IMR-90 (cell line): ENCODE measurements around the gene PPM1D. TPM values are rescaled to one million over a fixed set of nuclear protein-coding genes. Genes with fewer than 3 reads are reported as not detected.

Experiments
- ATAC-seq: fragments of 200-7000 bp; cut with Tn5 transposase; 2 replicates; pipeline ENCODE4 v1.9.1; 2020; ENCODE audit warnings: low read depth, mild to moderate bottlenecking, moderate library complexity
- BruUV-seq: library from RNA; stranded (reverse); fragments of 400-500 nt; replicated peaks from 2 replicates; lab custom pipeline; 2021; lab: Mats Ljungman, UMichigan
- CTCF ChIA-PET: fragments of 300-600 bp; formaldehyde crosslinking; extraction: SDS; loops from one replicate; lab custom pipeline; 2021; ENCODE audit warnings: antibody characterized with exemption; lab: Yijun Ruan, JAX
- POLR2A ChIA-PET: fragments of 300-600 bp; sonication (Branson Sonifier 250); formaldehyde crosslinking; loops from one replicate; lab custom pipeline; 2022; ENCODE audit warnings: antibody characterized with exemption; ENCODE audit not compliant: unreplicated experiment; lab: Charles Lee
- DNase-seq: peaks from one replicate; pipeline ENCODE4 v3.0.0; 2013
- H2AFZ ChIP-seq: replicated peaks from 2 replicates; pipeline ENCODE3; 2013; ENCODE audit warnings: low read length, mild to moderate bottlenecking; ENCODE audit not compliant: poor library complexity
- H2AK5ac ChIP-seq: 2 replicates; pipeline ENCODE4 v1.6.1; 2013; ENCODE audit warnings: low read depth, low read length, inconsistent platforms
- H2AK9ac ChIP-seq: replicated peaks from 2 replicates; pipeline ENCODE3; 2013; ENCODE audit warnings: mild to moderate bottlenecking, low read depth, low read length, moderate library complexity; ENCODE audit not compliant: poor library complexity
- H2BK120ac ChIP-seq: 2 replicates; pipeline ENCODE4 v1.6.1; 2013; ENCODE audit warnings: low read depth, low read length, inconsistent platforms
- H2BK15ac ChIP-seq: 3 replicates; pipeline ENCODE4 v1.6.1; 2013; ENCODE audit warnings: low read depth, low read length, inconsistent platforms
- H2BK20ac ChIP-seq: 2 replicates; pipeline ENCODE4 v1.6.1; 2013; ENCODE audit warnings: low read depth, mild to moderate bottlenecking, inconsistent platforms, low read length, moderate library complexity
- H2BK5ac ChIP-seq: 2 replicates; pipeline ENCODE4 v1.6.1; 2013; ENCODE audit warnings: mild to moderate bottlenecking, low read depth, low read length, inconsistent platforms; ENCODE audit not compliant: poor library complexity, severe bottlenecking
- H3K14ac ChIP-seq: replicated peaks from 2 replicates; pipeline ENCODE4 v1.6.1; 2013; ENCODE audit warnings: low read depth, low read length, inconsistent platforms
- H3K18ac ChIP-seq: 2 replicates; pipeline ENCODE4 v1.6.1; 2013; ENCODE audit warnings: low read depth, low read length, control low read depth
- H3K23ac ChIP-seq: 2 replicates; pipeline ENCODE4 v1.6.1; 2013; ENCODE audit warnings: low read depth, low read length, inconsistent platforms
- H3K27ac ChIP-seq: 2 replicates; pipeline ENCODE4 v1.5.1; 2013; ENCODE audit warnings: mild to moderate bottlenecking, control low read depth, low read length; ENCODE audit not compliant: insufficient read depth
- H3K27me3 ChIP-seq: 2 replicates; pipeline ENCODE4 v1.6.1; 2013; ENCODE audit warnings: low read length; ENCODE audit not compliant: control insufficient read depth, insufficient read depth
- H3K36me3 ChIP-seq: 2 replicates; pipeline ENCODE4 v1.6.1; 2013; ENCODE audit warnings: low read length, mixed read lengths; ENCODE audit not compliant: control insufficient read depth, insufficient read depth
- H3K4ac ChIP-seq: 2 replicates; pipeline ENCODE4 v1.6.1; 2013; ENCODE audit warnings: low read depth, low read length, inconsistent platforms
- H3K4me1 ChIP-seq: 2 replicates; pipeline ENCODE4 v1.6.1; 2013; ENCODE audit warnings: low read length, mixed read lengths; ENCODE audit not compliant: control insufficient read depth, insufficient read depth
- H3K4me2 ChIP-seq: 2 replicates; pipeline ENCODE4 v1.6.1; 2013; ENCODE audit warnings: low read depth, mild to moderate bottlenecking, control low read depth, low read length, moderate library complexity
- H3K4me3 ChIP-seq: 2 replicates; pipeline ENCODE4 v1.5.1; 2013; ENCODE audit warnings: low read depth, mild to moderate bottlenecking, control low read depth, low read length, moderate library complexity; ENCODE audit not compliant: insufficient read depth
- H3K56ac ChIP-seq: 2 replicates; pipeline ENCODE4 v1.6.1; 2013; ENCODE audit warnings: low read length, inconsistent platforms; ENCODE audit not compliant: insufficient read depth; ENCODE audit errors: extremely low read depth
- H3K79me1 ChIP-seq, 2 experiments: 2 replicates each; pipeline ENCODE4 v1.6.1; 2013; ENCODE audit warnings: low read length in 2 of 2, inconsistent platforms in 1 of 2, low read depth in 1 of 2
- H3K9ac ChIP-seq: 2 replicates; pipeline ENCODE4 v1.6.1; 2013; ENCODE audit warnings: low read depth, low read length, control low read depth
- H3K9me1 ChIP-seq: 2 replicates; pipeline ENCODE4 v1.6.1; 2013; ENCODE audit warnings: low read length, inconsistent platforms; ENCODE audit not compliant: insufficient read depth
- H3K9me3 ChIP-seq: 2 replicates; pipeline ENCODE4 v1.6.1; 2013; ENCODE audit warnings: low read length; ENCODE audit not compliant: control insufficient read depth, insufficient read depth
- H4K20me1 ChIP-seq: 2 replicates; pipeline ENCODE4 v1.6.1; 2013; ENCODE audit warnings: low read length, inconsistent platforms; ENCODE audit not compliant: insufficient read depth
- H4K5ac ChIP-seq: 2 replicates; pipeline ENCODE4 v1.6.1; 2013; ENCODE audit warnings: mild to moderate bottlenecking, low read depth, low read length, control low read depth
- H4K8ac ChIP-seq, 2 experiments: 2 replicates each; pipeline ENCODE4 v1.6.1; 2013; ENCODE audit warnings: low read depth in 2 of 2, low read length in 2 of 2, control low read depth in 1 of 2, inconsistent platforms in 1 of 2
- H4K91ac ChIP-seq: 2 replicates; pipeline ENCODE4 v1.6.1; 2013; ENCODE audit warnings: low read depth, low read length, inconsistent platforms; ENCODE audit not compliant: insufficient read depth
- BHLHE40 ChIP-seq: fragments of 150-350 bp; IDR thresholded peaks from 2 replicates; pipeline ENCODE4 v1.6.1; 2016; ENCODE audit warnings: mild to moderate bottlenecking, low read depth, low read length
- CEBPB ChIP-seq: IDR thresholded peaks from 2 replicates; pipeline ENCODE4 v1.6.1; 2012; ENCODE audit warnings: low read depth, low read length, improper control_type of control experiment
- CHD1 ChIP-seq: IDR thresholded peaks from 2 replicates; pipeline ENCODE4 v1.6.1; 2012; ENCODE audit warnings: low read depth, low read length, improper control_type of control experiment
- FOS ChIP-seq: fragments of 150-350 bp; IDR thresholded peaks from 2 replicates; pipeline ENCODE4 v1.6.1; 2016; ENCODE audit warnings: low read depth, low read length
- MAFK ChIP-seq: IDR thresholded peaks from 2 replicates; pipeline ENCODE4 v1.6.1; 2012; ENCODE audit warnings: low read depth, low read length, improper control_type of control experiment
- MXI1 ChIP-seq: IDR thresholded peaks from 2 replicates; pipeline ENCODE4 v1.6.1; 2012; ENCODE audit warnings: low read depth, mild to moderate bottlenecking, low read length, moderate library complexity, borderline replicate concordance
- RAD21 ChIP-seq: IDR thresholded peaks from 2 replicates; pipeline ENCODE4 v1.6.1; 2012; ENCODE audit warnings: low read length, improper control_type of control experiment
- RCOR1 ChIP-seq: IDR thresholded peaks from 2 replicates; pipeline ENCODE4 v1.6.1; 2012; ENCODE audit warnings: mild to moderate bottlenecking, low read length, improper control_type of control experiment; ENCODE audit not compliant: insufficient replicate concordance
- RFX5 ChIP-seq: IDR thresholded peaks from 2 replicates; pipeline ENCODE4 v1.8.0; 2012; ENCODE audit warnings: low read depth, mild to moderate bottlenecking, low read length, moderate library complexity
- SMC3 ChIP-seq: fragments of 150-350 bp; IDR thresholded peaks from 2 replicates; pipeline ENCODE4 v1.6.1; 2016; ENCODE audit warnings: low read depth, mild to moderate bottlenecking, antibody characterized with exemption, low read length, moderate library complexity
- WGBS, 2 experiments: methylation state at CpG; one replicate each; pipeline versions ENCODE4 v1.1.5 to v1.1.7; 2013; ENCODE audit warnings: missing lambda C conversion rate in 2 of 2; ENCODE audit not compliant: insufficient read length in 1 of 2; ENCODE audit errors: extremely low coverage in 2 of 2; 5-methylcytosine and 5-hydroxymethylcytosine counted together
- dilution Hi-C: fragments of 300-500 bp; cut with HindIII; formaldehyde crosslinking; loops from one replicate; pipeline ENCODE4 v1.14.3; 2018; ENCODE audit warnings: low sequenced_read_pairs; ENCODE audit not compliant: unreplicated experiment
- in situ Hi-C: fragments of 300-500 bp; cut with MboI; formaldehyde crosslinking; loops from 3 replicates; pipeline ENCODE4 v1.14.3; 2019; ENCODE audit warnings: low sequenced_read_pairs, inconsistent platforms, mixed read lengths
- intact Hi-C: fragments of 100-400 bp; cut with micrococcal nuclease; formaldehyde crosslinking; loops from 2 replicates; pipeline ENCODE4 v1.10.0; 2022
- polyA plus RNA-seq, 3 experiments: library from polyadenylated mRNA; depleted of rRNA; stranded (reverse); fragments of >200 nt; gene quantifications; 2 replicates each; pipeline ENCODE4 v1.2.3, GENCODE V29; 2012; ENCODE audit warnings: low replicate concordance in 1 of 3
- total RNA-seq: library from RNA; depleted of rRNA; stranded (reverse); fragments of >200 nt; gene quantifications from 2 replicates; pipeline ENCODE4 v1.2.3, GENCODE V29; 2012
- TF ChIP-seq, protein P1 (sequence below): fragments of 150-350 bp; IDR thresholded peaks from 2 replicates; pipeline ENCODE4 v1.6.1; 2017; ENCODE audit warnings: mild to moderate bottlenecking, antibody characterized with exemption, low read length, low read depth
- TF ChIP-seq, protein P2 (sequence below): fragments of 150-350 bp; IDR thresholded peaks from 2 replicates; pipeline ENCODE4 v1.6.1; 2016; ENCODE audit warnings: low read depth, mild to moderate bottlenecking, low read length, moderate library complexity, borderline replicate concordance

PPM1D gene
- total and polyA plus RNA-seq, 2 of the 4 experiments (the other 2 are of a cell fraction), result 5.5 to 16.1 TPM

DNA sequence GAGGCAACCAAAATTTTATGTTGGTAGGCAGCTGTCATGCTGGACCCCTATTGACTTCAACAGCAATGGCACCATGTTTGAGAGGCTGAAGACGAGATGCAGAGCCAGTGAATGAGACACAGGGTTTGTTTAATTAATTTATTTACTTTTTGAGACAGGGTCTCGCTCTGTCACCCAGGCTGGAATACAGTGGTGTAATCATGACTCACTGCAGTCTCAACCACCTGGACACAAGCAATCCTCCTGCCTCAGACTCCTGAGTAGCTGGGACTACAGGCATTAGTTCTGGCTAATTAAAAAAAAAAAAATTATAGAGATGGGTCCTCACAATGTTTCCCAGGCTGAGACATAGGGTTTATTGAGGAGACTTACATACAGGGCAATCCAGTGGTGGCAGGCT lies 36.2 kb upstream of the PPM1D start:
- Histone ChIP-seq H2AK9ac (no peak overlapping the region), H2BK5ac (no peak overlapping the region), H2BK20ac (no peak overlapping the region), H3K27me3 (no peaks in the 10 kb centered on the region), H3K79me1 (no peaks in the 10 kb centered on the region), H3K27ac (no peak overlapping the region), H4K8ac (no peak overlapping the region), H3K9ac (no peak overlapping the region), H3K9me3 (no peaks in the 10 kb centered on the region), H3K4me3 (no peak overlapping the region), H4K5ac (no peak overlapping the region), H2BK120ac (no peak overlapping the region), H3K23ac (no peak overlapping the region), H3K14ac (no peak overlapping the region), H2BK15ac (no peak overlapping the region), H4K20me1 (no peaks in the 10 kb centered on the region), H3K4ac (no peak overlapping the region), H3K18ac (no peak overlapping the region), H3K36me3 (no peaks in the 10 kb centered on the region), H2AFZ (no peak overlapping the region), H3K4me2 (no peak overlapping the region), H3K4me1 (no peaks in the 10 kb centered on the region), H2AK5ac (no peak overlapping the region), H4K91ac (no peak overlapping the region), H3K56ac (no peak overlapping the region), H3K9me1 (0 out of 2 replicates have a peak, but pooled peaks cover 4% of the 10 kb centered on the region)
- dilution Hi-C loops, result no loop called here
- CTCF ChIA-PET, result no interaction called here
- DNase-seq (no peak), ATAC-seq (no peak)
- TF ChIP-seq MXI1 (no peak), CHD1 (no peak), MAFK (no peak), SMC3 (no peak), CEBPB (no peak), RFX5 (no peak), RCOR1 (no peak), BHLHE40 (no peak), FOS (no peak), RAD21 (no peak)
- TF ChIP-seq, protein P1, sequence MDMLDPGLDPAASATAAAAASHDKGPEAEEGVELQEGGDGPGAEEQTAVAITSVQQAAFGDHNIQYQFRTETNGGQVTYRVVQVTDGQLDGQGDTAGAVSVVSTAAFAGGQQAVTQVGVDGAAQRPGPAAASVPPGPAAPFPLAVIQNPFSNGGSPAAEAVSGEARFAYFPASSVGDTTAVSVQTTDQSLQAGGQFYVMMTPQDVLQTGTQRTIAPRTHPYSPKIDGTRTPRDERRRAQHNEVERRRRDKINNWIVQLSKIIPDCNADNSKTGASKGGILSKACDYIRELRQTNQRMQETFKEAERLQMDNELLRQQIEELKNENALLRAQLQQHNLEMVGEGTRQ, result no peak
- TF ChIP-seq, protein P2, sequence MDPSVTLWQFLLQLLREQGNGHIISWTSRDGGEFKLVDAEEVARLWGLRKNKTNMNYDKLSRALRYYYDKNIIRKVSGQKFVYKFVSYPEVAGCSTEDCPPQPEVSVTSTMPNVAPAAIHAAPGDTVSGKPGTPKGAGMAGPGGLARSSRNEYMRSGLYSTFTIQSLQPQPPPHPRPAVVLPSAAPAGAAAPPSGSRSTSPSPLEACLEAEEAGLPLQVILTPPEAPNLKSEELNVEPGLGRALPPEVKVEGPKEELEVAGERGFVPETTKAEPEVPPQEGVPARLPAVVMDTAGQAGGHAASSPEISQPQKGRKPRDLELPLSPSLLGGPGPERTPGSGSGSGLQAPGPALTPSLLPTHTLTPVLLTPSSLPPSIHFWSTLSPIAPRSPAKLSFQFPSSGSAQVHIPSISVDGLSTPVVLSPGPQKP, result no peak
- no TSS peak for BruUV-seq
- in situ Hi-C loops, result no loop called here
- intact Hi-C loops, result no loop called here
- 33% methylated on average over 1 of the region's 2 CpGs; no CpG with 5 or more reads in 1 of the 2 experiments for WGBS, 2 experiments
- POLR2A ChIA-PET, result no interaction called here
